Muscle of back (tissue), 13 donors: ENCODE results near the gene SEPTIN7. TPM values are rescaled to one million over a fixed set of nuclear protein-coding genes. Genes with fewer than 3 reads are reported as not detected.
"Not testable (repeated sequence)": the region's sequence is repeated elsewhere in the genome, so short reads cannot be mapped to it uniquely, and the experiment has no call there.

Experiments used
- DNase-seq, 3 donors: peaks; one replicate each; pipeline versions ENCODE4 v3.0.0 to v3.0.0-alpha.2; 2013
- long read RNA-seq, 9 donors: transcript quantifications; one replicate each; lab custom pipeline, GENCODE V29; 2026
- polyA plus RNA-seq, 10 donors: library from polyadenylated mRNA; unstranded; fragments of 120-200 nt; gene quantifications; one replicate each; pipeline ENCODE4 v1.2.1, GENCODE V29; 2013; ENCODE audit not compliant: insufficient read length in 10 of 10

The SEPTIN7 gene
- polyA plus RNA-seq: 100 to 1,000 TPM; 330 to 458 (median 391) TPM
- long read RNA-seq, donor 1, full-length matches to known transcripts: 17 of 86 reads
- long read RNA-seq, donor 1, partial matches to known transcripts: 69 of 86 reads
- long read RNA-seq, donor 1, other reads (novel, unspliced or antisense): 0 of 86 reads
- long read RNA-seq, donor 2, full-length matches to known transcripts: 13 of 68 reads
- long read RNA-seq, donor 2, partial matches to known transcripts: 55 of 68 reads
- long read RNA-seq, donor 2, other reads (novel, unspliced or antisense): 0 of 68 reads
- long read RNA-seq, donor 3: 0 reads
- long read RNA-seq, donor 4, full-length matches to known transcripts: 19 of 59 reads
- long read RNA-seq, donor 4, partial matches to known transcripts: 40 of 59 reads
- long read RNA-seq, donor 4, other reads (novel, unspliced or antisense): 0 of 59 reads
- long read RNA-seq, donor 5, full-length matches to known transcripts: 23 of 133 reads
- long read RNA-seq, donor 5, partial matches to known transcripts: 110 of 133 reads
- long read RNA-seq, donor 5, other reads (novel, unspliced or antisense): 0 of 133 reads
- long read RNA-seq, donor 6, full-length matches to known transcripts: 39 of 126 reads
- long read RNA-seq, donor 6, partial matches to known transcripts: 87 of 126 reads
- long read RNA-seq, donor 6, other reads (novel, unspliced or antisense): 0 of 126 reads
- long read RNA-seq, donor 7, full-length matches to known transcripts: 18 of 44 reads
- long read RNA-seq, donor 7, partial matches to known transcripts: 26 of 44 reads
- long read RNA-seq, donor 7, other reads (novel, unspliced or antisense): 0 of 44 reads
- long read RNA-seq, donor 8, full-length matches to known transcripts: 25 of 78 reads
- long read RNA-seq, donor 8, partial matches to known transcripts: 53 of 78 reads
- long read RNA-seq, donor 8, other reads (novel, unspliced or antisense): 0 of 78 reads
- long read RNA-seq, donor 9, full-length matches to known transcripts: 2 of 2 reads
- long read RNA-seq, donor 9, partial matches to known transcripts: 0 of 2 reads
- long read RNA-seq, donor 9, other reads (novel, unspliced or antisense): 0 of 2 reads

DNA sequence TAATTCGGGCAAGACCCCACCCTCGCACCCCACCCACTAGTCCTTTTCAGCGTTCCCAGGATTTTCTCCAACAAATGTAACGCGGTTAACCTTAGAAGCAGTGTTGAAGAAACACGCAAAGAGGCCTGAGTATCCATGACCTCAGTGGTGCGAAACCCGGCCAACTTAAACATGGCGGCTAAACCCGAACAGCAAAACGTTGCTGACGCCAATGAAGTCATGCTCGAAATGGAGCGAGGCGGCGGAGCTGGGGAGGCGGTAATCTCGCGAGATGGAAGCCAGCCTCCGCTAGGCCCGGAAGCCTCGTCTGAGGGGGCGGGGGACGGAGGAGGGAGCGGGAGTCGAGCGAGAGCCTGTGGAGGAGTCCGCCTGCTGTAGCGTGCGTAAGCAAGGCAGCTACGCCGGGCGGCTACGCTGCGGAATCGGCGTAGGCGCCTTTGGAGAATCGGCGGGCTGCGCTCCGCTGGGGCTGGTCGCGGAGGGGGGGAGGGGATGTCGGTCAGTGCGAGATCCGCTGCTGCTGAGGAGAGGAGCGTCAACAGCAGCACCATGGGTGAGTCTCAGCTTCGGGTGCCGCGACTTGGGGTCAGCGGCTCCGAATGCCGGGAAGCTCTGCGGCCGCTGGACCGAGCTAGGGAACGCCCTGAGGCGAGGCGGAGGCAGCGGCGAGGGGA lies at the start of gene SEPTIN7:
Gene SEPTIN7, plus strand, starts transcription at position 340 of the 674 bp plus-strand sequence. Its CDS starts 153 bp downstream, at position 493.
- peak; percentile 99 to 100 (median 99) for DNase-seq

DNA sequence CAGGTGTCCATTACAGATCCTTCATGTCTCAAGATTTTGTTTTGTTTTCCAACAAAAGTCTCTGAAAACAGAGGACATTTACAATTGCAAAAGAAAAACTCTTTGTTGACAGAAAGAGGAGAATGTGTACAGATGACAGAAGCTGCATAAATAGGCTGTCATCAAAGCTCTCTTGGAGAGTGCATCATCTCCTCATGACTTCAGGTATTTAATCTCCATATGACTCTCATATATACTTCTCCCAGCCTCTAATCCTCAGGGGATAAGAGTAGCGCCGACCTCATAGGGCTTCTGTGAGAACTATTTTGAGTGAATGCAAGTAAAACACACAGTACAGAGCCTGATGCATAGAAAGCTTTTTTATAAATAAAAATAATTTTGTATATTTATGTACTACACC lies 48.1 kb upstream of the SEPTIN7 start:
- no peak for DNase-seq

DNA sequence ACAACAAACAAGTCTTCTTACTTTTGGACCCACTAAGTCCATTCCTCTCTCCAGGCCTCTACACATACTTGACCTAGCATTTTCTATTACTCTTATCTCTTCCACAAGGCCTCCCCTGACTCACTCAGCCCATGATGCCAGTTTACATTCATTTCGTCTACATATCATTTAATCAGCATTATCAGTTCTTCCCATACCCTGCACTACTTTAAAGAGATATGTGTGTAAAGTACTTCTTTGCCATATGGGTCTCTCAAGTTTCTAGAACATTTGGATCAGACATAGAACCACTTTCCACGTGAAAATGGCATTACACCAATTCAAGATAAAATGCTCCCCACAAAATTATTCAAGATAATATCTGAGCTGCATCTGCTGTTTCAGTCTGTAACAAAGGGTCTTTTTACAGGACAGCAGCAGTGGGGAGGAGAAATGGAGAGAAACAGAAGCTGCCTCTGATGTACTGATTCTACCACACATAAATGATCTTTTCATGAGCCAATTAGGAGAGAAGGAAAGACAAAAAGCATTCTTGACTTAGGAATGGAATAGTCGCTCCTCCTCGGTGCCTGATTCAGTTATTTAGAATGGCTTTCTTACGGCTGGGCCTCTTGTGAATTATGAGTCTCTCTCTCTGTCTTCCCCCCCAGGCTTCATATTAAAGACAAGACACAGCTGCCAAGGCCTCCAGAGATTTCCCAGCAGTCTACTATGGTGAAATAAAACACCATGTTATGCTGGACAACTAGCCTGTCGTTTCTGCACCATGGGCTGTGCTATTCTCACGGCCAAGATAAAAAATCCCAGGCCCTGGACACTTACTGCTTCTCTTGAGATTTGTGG lies 46.9 kb upstream of the SEPTIN7 start:
- DNase-seq: peak; percentile 27 to 68 (median 52)

DNA sequence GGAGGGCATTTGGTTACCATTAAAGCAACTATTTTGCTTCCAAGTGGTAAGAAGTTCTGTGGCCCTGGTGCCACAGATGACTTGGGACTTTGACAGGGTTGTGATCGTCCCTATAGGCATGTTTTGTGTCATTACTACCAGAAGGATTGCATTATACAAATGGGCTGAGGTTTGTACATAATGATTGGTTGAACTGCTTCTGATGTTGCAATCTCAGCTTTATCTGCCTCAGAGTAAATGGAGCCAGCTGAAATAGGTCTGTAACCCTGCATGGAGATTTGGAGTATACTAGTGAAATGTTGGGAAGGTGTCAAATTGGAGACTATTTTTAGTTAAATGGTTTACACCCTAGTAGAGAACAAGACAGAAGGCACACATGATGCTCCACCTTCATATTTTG lies 46.1 kb upstream of the SEPTIN7 start:
- DNase-seq: no peak

DNA sequence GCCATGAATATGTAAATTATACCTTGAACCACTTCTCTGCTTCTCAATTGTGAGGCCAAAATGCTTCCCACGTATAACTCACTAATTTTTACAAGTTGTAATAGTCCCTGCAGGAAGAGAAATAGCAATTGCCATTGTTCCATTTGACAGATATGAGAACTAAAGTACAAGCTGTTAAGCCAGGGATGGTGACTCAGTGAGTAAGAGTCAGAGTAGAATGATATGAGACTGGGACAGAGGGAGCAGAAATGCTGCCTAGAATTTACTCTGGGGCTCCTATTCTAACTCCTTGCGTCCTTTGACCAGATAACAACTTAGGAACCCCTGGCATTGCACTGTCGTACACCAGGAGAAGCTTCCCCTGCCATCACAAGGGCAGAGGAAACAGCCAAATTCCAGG lies 45.1 kb upstream of the SEPTIN7 start:
- no peak for DNase-seq

DNA sequence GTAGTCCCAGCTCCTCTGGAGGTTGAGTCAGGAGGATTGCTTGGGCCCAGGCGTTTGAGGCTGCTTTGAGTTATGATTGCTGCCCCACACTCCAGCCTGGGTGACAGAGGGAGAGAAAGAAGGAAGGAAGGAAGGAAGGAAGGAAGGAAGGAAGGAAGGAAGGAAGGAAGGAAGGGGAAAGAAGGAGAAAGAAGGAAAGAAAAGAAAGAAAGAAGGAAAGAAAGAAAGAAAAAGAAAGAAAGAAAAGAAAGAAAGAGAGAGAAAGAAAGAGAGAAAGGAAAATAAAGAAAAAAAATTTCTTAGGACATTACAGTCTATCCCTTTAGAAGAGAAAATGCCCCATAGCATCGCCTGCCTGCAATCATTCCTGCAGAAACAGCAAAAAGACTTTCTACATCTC lies 44.4 kb upstream of the SEPTIN7 start:
- not testable (repeated sequence) for DNase-seq

DNA sequence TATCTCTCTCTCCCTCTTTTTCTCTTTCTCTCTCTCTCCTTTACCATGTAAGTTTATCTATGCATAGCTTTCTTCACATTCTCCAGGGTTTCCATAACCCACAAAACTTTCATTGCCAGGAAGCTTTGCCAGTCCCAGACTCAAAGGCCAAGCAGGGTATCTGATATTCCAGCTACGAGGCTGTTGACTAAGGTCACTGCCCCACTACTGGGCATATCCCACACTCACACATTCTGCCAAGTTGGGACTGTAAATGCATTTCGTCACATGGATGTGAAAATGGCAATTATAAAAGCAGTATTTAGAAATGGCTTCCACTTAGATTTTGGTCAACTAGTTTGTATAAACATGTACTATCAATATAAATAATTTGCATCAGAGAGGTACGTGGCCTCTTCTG lies 43.3 kb upstream of the SEPTIN7 start:
- DNase-seq: no peak

DNA sequence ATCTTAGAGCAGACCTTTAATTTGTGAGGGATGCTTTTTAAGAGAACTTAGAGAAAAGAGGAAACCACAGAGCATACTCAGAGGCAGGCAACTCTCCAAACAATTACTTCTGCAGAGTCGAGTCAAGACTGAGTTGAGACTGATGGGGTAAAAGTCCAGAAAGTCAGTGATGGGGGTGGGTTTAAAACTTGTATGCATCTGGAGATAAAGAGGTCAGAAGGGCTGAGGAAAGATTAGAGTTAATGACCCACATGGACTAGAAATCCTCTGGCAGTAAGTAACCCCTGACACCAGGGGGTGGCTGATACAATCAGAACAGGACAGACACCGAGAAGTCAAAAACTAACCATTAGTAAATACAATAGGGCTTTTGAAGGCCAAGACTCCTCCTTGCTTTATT lies 42.4 kb upstream of the SEPTIN7 start:
- DNase-seq: no peak

DNA sequence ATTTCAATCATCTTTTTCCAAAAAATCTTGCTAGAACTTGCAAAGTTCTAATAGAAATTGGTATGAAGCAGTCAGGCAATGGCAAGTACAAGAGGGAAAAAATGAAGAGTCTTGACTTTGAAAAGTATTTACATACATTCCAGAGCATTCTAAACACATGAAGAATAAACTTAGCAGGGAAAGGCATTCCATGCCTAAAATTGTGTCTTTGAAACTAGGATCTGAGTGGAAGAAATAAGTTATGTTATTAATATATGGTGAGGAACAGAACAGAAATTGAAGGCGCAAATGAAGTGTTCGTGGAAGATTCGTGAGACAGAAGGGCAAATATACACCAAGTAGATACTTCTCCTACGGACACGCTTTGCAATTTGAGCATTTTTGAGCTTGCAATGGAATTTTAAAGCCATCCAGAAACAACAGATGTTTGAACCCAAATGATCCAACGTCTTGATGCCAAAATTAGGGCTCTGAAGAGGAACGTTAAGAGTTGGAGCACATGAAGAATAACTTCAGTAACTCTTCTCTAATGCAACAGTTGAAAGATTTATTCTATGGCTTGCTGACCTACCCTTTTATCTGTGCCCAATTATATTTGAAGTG lies 40.6 kb upstream of the SEPTIN7 start:
- peak in 1 of 3 donors; percentile 46 for DNase-seq

DNA sequence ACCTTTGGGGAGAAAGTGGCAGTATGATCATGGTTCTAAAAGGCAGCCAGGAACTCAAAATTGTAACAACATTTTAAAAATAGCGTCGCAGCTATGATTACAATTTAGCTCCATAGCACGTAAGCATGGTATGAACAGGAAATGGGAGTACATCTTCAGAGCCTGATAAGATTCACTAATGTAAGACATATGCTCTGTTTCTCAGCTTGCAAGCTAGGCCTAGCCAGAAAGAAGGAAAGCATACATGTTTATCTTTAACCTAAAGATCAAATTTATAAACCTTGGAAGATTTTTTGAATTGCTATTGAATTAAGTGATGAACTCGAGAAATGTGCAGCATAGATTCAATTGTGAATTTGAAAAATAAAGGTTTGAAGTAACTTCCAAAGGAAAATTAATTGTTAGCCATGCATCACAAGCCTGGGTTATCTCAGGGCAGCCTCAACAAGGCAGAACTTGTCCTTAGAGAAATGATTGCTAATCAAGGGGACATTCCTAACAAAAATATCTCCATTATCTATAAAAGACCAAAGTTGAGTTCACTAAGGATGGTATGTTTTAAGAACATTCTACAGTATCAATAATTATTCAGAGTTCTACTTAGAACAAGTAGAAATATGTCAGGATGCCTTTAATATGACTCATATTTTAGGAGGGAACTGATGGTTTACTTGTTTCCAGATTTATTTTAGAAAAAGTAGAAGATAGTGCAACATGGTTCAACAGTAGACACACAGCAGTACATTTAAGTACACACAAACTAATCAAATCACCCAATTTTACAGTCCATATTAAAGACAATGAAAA lies 38.8 kb upstream of the SEPTIN7 start:
- DNase-seq: peak in 1 of 3 donors; percentile 17

DNA sequence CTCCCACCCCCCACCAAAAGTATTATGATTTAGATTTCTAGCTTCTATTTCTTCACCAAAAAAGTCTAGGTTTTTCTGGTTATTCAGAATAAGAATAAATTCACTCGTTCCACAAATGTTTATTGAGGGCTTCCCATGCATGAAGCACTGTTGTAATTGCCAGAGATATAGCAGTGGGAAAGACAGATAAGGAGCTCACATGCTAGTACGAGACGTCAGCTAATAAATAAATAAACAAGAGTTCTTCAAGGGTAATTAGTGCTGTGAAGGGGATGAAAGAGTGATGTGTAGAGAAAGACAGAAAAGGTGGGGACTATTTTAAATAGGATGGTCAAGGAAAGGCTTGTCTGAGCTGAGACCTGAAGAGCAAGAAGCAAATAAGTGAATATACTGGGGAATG lies 38.1 kb upstream of the SEPTIN7 start:
- no peak for DNase-seq

DNA sequence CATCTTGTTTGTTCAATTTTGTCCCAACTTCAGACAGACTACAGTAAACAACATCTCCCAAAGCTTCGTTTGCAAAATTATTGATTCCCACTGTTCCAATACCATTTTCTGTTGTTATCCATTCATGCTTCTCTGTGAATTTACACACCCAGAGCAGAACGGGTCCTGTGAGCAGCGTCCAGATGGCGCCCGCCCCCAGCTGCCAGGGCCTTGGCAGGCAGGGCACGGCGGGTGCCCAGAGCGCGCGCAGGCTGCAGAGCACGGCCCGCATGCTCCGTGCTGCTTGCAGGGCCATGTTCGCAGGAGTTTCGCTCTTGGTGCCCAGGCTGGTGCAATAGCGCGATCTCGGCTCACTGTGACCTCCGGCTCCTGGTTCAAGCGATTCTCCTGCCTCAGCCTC lies 32.5 kb upstream of the SEPTIN7 start:
- DNase-seq: no peak

DNA sequence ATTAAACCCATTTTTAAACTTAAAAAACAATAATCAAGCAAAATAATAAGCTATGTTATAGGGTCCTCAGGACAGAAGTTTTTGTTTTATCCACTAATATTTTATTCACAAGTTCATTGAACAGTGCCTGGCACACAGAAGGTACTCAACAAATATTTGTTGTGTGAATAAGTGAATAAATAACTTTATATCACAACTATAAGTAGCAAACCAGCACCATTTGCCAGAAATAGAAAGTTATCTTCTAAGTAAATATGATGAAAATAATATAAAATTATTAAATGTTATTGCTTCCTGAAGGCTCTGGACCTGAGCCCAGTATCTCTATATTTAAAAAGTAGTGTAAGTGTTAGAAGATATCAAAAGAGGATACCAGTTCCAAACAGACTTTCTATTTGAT lies 29.1 kb upstream of the SEPTIN7 start:
- DNase-seq: no peak

DNA sequence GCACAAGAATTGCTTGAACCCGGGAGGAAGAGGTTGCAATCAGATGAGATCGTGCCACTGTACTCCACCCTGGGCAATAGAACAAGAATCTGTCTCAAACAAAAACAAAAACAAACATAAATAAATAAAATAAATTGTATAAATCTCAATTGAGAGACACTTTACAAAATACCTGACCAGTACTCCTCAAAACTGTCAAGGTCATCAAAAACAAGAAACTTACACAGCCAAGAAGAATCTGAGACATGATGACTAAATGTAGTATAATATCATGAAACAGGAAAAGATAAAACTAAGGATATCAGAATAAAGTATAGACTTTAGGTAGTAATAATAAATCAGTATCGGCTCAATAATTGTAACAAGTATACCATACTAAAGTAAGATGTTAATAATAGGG lies 26.9 kb upstream of the SEPTIN7 start:
- no peak for DNase-seq

DNA sequence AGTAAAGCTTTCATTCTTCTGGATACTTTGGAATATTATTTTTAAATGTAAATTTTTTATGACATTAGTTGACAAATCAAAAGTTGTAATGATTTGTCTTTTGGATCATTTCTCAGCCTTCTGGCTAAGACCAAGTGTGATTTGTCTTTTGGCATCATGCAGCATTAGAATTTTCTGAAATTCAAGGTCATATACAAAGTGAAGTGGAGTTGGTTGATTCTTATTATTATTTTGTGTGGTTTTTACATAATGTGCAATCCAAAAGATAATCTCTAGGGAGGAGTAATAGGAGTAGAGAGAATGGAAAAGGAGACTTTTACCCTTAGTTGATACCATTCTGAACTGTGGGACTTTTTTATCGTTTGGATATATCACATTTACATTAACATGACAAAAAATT lies 24.2 kb upstream of the SEPTIN7 start:
- no peak for DNase-seq

DNA sequence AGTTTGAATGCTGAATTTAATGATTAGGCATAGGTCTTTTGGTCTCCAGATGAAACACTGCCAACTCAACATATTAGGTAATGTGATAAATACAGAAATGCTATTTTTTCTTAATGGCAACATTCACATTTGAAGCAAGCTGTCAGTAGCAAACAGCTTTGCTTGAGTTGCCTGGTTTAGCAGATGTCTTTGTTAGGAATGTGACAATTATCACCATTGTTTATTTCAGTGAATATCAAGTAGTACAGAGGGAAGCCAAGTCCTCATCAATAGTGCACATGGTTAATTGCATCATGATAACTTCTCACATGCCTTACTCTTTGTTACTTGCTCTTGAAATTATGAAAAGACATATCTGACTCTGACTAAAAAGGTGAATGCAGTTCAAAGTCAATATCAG lies 23.7 kb upstream of the SEPTIN7 start:
- DNase-seq: no peak

DNA sequence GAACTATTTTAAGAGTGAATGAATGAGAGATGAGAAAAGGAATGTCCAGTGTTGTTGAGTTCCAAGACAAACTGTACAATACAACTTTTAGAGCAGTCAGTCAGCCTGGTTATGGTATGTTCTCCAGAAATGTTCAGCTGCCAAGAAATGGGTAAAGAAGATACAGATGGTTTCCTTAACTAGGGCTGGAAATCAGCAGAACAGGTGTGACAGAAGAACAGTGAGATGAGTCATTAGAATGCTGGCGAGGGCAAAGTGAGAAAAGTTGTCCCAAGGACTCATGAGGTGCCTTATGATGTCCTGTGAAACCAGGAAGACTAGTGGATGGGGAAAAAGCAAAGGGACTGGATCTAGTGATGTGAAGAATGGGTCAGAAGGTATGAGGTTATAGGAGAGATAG lies 20.8 kb upstream of the SEPTIN7 start:
- no peak for DNase-seq

DNA sequence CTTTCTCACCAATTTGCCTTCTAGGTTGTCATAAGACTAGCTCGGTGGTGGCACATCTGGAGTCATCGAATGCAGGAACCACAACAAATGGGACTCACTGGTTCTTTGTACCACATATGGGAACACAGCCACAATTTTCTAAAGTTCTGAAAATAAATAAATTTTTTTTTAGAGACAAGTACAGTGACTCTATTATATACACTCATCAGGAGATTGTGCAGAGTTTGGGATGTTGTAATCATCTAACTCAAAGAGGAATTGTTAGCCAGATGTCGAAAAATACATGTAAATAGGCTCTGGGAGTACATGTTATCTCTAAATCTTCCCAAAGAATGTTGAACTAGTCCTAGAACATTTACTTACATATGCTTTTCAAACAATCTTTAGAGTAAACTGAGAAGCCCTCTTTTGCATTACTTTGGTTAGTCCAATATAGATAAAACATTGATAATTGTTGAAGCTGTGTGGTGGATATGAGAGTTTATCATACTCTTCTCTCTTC lies 19.6 kb upstream of the SEPTIN7 start:
- DNase-seq: no peak

DNA sequence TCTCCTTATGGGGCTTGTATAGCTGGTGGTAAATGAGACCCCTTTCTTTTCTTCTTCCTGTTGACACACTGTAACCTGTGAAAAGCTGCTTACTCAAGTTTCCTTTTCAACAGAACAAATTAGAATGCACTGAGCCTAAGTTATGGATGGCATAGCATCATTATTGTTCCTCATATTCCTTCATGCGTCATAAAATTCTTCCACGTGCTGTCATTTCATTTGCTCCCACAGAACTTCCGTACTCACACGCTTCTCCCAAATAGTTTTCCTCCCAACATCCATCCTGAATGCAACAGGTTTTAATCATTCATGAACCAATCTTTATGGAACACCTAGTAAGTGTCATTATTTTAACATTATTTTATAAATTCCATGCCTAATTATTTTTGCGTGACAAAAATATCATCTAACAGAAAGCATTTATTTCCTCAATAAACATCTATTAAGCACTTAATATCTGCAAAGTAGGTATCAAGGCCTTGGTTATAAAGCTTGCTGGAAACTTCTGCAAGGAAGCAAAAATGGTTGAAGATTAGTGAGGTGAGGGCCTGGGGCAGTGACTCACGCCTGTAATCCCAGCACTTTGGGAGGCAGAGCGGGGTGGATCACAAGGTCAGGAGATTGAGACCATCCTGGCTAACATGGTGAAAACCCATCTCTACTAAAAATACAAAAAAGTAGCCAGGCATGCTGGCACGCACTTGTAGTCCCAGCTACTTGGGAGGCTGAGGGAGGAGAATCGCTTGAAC lies 18.9 kb upstream of the SEPTIN7 start:
- no peak for DNase-seq
